GM21515 (cell line): ENCODE measurements around the gene FBXO47.
"Not testable (repeated sequence)": the region's sequence is repeated elsewhere in the genome, so short reads cannot be mapped to it uniquely, and the experiment has no call there.

Source experiments
- ATAC-seq: cut with Tn5 transposase; IDR thresholded peaks from one replicate; pipeline ENCODE4 v1.9.1; 2021; ENCODE audit not compliant: unreplicated experiment

FBXO47 gene

DNA sequence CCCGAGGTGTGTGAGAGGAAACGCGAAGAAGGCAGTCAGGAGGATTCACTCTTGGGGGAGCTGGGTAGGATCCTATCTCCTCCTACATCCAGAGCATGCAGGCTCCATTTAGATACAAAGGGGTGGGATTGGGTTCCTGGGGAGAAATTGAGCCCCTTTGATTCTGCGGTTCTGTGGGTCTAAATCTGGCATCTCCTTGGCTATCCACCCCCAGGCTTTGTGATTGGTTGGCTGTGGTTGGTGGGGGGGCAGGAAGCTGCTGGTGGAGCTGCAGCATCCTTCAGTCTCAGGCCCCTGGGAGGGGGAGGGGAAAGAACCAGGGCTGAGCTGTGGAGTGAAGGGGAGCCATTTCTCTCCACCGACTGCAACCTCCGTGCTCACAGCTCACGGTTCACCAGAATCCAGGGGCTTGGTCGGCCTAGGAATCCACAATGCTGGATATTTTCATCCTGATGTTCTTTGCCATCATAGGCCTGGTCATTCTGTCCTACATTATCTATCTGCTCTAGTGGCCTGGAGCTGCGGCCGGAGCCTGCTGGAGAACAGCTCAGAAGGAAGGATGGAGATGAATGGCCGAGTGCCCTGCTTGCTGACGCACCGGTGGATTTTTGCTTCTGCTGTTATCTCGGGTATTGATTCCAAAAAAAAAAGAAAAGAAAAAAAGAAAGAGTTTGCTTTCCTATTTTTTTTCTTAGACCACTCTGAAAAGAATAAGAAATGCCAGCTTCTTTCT, 41.8 kb downstream of the FBXO47 start, which contains the start of gene LASP1NB:
LASP1NB (plus strand) TSS at position 352 of the 733 bp plus-strand sequence.
- ATAC-seq, result no peak

GRCh38 chr17:38922538-38923297, 44.5 kb downstream of the FBXO47 start:
- ATAC-seq, result no peak

- no peak for ATAC-seq
These were observed 45.3 kb downstream of the FBXO47 start for GRCh38 chr17:38921756-38922411.

DNA sequence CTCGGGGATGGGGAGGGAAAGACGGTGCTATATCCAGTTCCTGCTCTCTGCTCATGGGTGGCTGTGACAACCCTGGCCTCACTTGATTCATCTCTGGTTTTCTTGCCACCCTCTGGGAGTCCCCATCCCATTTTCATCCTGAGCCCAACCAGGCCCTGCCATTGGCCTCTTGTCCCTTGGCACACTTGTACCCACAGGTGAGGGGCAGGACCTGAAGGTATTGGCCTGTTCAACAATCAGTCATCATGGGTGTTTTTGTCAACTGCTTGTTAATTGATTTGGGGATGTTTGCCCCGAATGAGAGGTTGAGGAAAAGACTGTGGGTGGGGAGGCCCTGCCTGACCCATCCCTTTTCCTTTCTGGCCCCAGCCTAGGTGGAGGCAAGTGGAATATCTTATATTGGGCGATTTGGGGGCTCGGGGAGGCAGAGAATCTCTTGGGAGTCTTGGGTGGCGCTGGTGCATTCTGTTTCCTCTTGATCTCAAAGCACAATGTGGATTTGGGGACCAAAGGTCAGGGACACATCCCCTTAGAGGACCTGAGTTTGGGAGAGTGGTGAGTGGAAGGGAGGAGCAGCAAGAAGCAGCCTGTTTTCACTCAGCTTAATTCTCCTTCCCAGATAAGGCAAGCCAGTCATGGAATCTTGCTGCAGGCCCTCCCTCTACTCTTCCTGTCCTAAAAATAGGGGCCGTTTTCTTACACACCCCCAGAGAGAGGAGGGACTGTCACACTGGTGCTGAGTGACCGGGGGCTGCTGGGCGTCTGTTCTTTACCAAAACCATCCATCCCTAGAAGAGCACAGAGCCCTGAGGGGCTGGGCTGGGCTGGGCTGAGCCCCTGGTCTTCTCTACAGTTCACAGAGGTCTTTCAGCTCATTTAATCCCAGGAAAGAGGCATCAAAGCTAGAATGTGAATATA, 46.6 kb downstream of the FBXO47 start:
- no peak for ATAC-seq

GRCh38 chr17:38919316-38920078, 47.7 kb downstream of the FBXO47 start:
- ATAC-seq, result no peak

GRCh38 chr17:38918916-38919315, 48.3 kb downstream of the FBXO47 start:
- ATAC-seq, result no peak

DNA sequence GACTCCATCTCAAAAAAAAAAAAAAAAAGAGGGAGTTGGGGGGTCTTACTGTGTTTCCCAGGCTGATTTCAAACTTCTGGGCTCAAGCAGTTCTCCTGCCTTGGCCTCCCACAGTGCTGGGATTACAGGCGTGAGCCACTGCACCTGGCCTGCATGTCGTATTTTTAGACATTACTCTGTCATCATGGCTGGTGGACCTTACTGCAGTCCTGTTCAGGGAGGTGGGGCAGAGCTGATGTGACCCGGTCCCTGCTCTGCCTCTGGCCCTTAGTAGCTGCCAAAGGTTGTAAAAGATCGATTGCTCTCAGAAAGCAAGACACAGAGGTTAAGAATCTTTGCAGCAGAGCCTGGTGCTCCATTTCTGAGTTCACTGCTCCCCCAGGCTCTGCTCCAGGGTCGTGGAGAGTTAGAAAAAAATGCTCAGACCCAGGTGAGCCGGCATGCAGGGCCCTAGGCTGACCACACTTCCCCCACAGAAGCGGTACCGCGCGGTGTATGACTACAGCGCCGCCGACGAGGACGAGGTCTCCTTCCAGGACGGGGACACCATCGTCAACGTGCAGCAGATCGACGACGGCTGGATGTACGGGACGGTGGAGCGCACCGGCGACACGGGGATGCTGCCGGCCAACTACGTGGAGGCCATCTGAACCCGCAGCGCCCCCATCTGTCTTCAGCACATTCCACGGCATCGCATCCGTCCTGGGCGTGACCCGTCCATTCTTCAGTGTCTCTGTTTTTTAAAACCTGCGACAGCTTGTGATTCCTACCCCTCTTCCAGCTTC, 48.9 kb downstream of the FBXO47 start:
- no peak for ATAC-seq

DNA sequence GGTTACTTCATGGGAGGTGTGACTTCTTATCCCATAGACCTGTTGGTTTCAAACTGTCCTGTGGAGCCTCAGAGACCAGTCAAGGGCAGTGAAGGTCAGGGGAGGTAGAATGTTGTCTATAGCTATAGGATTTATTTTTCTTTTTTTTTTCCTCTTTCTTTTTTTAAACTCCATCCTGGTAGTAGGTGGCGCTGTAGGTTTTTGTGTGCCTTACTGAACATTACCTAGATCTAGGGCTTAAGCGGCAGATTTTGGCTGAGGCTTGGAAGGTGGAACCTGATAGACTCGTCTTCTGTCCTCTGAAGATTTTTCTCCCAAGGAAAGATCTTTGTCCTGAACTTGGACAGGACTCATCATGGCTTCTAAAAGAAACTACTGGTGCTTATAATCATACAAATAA, 49.9 kb downstream of the FBXO47 start:
- no peak for ATAC-seq

GRCh38 chr17:38916771-38917170, 50.4 kb downstream of the FBXO47 start:
- no peak for ATAC-seq

GRCh38 chr17:38915639-38915995, 51.6 kb downstream of the FBXO47 start:
- ATAC-seq, result no peak

GRCh38 chr17:38914741-38915638, 52.2 kb downstream of the FBXO47 start:
- no peak for ATAC-seq

GRCh38 chr17:38912221-38912813, 54.9 kb downstream of the FBXO47 start:
- no peak for ATAC-seq

GRCh38 chr17:38911731-38912081, 55.5 kb downstream of the FBXO47 start:
- ATAC-seq, result not testable (repeated sequence)

- ATAC-seq, result no peak
These were observed 56.0 kb downstream of the FBXO47 start for GRCh38 chr17:38911081-38911730.

DNA sequence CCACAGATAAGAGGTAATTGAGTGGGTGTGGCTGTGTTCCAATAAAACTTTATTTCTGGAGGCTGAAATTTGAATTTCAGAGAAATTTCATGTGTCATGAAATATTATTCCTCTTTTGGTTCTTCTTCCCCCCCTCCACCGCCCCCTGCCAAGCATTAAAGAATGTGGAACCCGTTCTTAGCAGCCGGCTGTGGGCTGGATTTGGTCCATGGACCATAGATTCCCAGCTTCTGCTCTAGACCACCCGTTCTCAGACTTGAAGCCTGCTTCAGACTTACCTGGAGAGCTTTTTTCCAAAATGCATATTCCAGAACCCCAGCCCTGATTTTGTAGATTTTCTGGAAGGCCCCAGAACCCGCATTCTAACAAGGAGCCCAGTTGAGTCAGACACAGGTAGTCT, 56.9 kb downstream of the FBXO47 start:
- no peak for ATAC-seq

- no peak for ATAC-seq
These were observed 58.5 kb downstream of the FBXO47 start for GRCh38 chr17:38908676-38909181.

- ATAC-seq, result no peak
These were observed 59.1 kb downstream of the FBXO47 start for GRCh38 chr17:38907930-38908675.
